ENCODE results near the gene PAAF1.

PAAF1 gene

GRCh38 chr11:73975479-73975757, 98.6 kb downstream of the PAAF1 start:
- TF ChIP-seq CTCF (IDR thresholded peaks at IDR 0.05; ENCODE audit: low read length, missing control alignments): no peak
- DNase-seq (ENCODE audit: low read depth): no peak

GRCh38 chr11:73976451-73977151, 99.8 kb downstream of the PAAF1 start:
- no peak overlapping the region for H3K4me3 ChIP-seq (replicated peaks; ENCODE audit: low read depth, low read length)
- no peak for DNase-seq (ENCODE audit: low read depth)
- no peak for TF ChIP-seq CTCF (IDR thresholded peaks at IDR 0.05; ENCODE audit: low read length, missing control alignments)

More at GRCh38 chr11:73975479-73975757, 98.6 kb downstream of the PAAF1 start:
- H3K4me3 ChIP-seq (replicated peaks; ENCODE audit: low read depth, low read length): no peak overlapping the region

GRCh38 chr11:73977856-73978519, 101.2 kb downstream of the PAAF1 start:
- DNase-seq (ENCODE audit: low read depth): no peak
- H3K4me3 ChIP-seq (replicated peaks; ENCODE audit: low read depth, low read length): no peak overlapping the region
- TF ChIP-seq CTCF (IDR thresholded peaks at IDR 0.05; ENCODE audit: low read length, missing control alignments): no peak

GRCh38 chr11:73978576-73979086, 101.8 kb downstream of the PAAF1 start:
- H3K4me3 ChIP-seq (replicated peaks; ENCODE audit: low read depth, low read length): no peak overlapping the region
- DNase-seq (ENCODE audit: low read depth): no peak
- no peak for TF ChIP-seq CTCF (IDR thresholded peaks at IDR 0.05; ENCODE audit: low read length, missing control alignments)

GRCh38 chr11:73980001-73980961, 103.5 kb downstream of the PAAF1 start:
- H3K4me3 ChIP-seq (replicated peaks; ENCODE audit: low read depth, low read length): no peak overlapping the region
- DNase-seq (ENCODE audit: low read depth): no peak
- TF ChIP-seq CTCF (IDR thresholded peaks at IDR 0.05; ENCODE audit: low read length, missing control alignments): no peak

Data from fibroblast of pulmonary artery (primary cell).